ENCODE data around the gene DLG3.
"Not testable (repeated sequence)": the region's sequence is repeated elsewhere in the genome, so short reads cannot be mapped to it uniquely, and the experiment has no call there.

The DLG3 gene

DNA sequence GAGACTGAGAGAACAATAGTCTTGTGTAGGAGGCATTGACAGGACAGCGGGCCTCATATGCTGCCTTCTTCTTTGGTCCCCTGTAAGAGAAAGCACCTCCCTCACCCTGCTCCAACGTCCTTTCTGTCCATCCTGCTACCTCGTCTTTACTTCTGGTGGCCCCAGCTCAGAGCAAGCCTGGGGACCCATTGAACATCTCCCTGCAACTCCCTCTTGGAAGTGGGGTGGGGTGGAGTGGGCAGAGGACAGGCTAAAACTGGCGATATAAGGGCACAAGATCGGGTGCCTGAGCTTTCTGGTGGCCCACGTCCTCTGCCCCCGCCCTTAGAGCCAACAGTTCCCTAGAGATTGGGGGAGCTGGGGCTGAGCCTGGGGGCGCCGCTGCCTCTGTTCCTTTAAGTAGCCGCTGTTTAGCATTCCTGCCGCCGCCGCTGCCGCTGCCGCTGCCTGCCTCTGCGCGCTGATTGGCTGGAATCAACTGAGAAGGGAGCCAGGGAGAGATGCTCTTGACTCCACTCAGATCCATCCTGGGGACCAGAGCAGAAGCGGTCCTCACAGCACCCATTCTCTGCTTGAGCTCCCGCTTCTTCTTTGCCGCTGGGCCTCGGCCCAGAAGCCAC, at the start of gene DLG3:
TSS of gene DLG3 (plus strand) at position 510 of the 620 bp plus-strand sequence. CDS start 367 bp downstream, outside the sequence.
- DNase-seq (ENCODE audit: low read depth): no peak

DNA sequence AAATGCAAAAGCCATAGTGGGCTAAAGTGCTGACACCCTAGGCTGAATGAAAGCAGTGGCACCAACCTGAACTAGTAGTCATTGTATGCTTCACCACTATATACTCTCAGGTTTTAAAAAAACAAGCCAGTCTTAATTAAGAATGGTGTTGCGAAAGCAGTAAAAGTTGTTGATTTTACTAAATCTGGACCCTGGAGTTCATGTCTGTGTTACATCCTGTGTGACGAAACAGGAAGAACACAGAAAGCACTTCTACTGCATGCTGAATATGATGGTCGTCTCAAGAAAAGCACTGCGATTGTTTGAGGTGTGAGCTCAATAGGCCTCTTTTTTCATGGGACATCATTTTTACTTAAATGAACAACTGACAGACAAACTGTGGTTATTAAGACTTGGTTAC, 45.7 kb upstream of the DLG3 start:
- no peak for DNase-seq (ENCODE audit: low read depth)

DNA sequence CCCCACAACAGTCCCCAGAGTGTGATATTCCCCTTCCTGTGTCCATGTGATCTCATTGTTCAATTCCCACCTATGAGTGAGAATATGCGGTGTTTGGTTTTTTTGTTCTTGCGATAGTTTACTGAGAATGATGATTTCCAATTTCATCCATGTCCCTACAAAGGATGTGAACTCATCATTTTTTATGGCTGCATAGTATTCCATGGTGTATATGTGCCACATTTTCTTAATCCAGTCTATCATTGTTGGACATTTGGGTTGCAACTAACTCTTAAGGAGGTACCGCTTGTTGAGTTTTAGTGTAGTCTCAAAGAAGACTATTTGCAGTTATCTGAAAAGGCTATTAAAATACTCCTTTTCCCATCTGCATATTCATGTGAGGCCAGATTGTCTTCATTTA, 44.5 kb upstream of the DLG3 start:
- DNase-seq (ENCODE audit: low read depth): not testable (repeated sequence)

DNA sequence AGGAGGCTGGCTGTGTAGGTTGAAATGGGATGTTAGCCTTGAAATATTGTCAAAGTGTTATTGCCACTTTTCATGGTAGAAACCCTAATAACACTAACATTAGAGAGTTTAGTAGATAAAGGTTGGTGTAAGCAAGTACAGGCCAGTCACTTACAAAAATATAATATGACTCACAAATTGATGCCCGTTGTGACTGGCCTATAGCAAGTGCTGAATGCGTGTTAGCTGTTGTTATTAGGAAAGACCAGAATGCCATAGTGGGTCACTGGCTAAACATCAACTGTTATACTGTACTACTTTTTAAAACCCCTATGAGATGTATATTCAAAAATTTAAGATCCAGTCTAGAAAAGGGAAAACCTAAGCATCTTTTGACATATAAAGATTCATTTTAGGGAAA, 41.9 kb upstream of the DLG3 start:
- DNase-seq (ENCODE audit: low read depth): no peak

DNA sequence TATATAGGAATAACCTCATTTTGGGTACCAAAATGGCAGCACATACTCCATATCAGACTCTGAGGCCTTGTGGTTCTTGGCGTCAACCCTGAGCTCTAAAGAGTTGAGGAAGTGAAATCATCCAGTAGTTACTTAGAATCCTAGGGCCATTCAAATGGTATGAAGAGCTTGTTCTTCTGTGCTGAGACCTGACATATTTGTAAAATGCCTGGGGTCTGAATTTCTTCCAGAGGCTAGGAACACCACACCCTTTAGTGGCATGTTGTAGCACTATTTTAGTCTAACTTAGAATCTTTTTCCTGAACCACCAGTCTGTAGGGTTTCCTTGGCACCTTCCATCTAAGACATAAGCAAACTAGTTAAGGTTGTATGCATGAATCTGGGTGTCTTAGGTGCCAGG, 39.6 kb upstream of the DLG3 start:
- no peak for DNase-seq (ENCODE audit: low read depth)

DNA sequence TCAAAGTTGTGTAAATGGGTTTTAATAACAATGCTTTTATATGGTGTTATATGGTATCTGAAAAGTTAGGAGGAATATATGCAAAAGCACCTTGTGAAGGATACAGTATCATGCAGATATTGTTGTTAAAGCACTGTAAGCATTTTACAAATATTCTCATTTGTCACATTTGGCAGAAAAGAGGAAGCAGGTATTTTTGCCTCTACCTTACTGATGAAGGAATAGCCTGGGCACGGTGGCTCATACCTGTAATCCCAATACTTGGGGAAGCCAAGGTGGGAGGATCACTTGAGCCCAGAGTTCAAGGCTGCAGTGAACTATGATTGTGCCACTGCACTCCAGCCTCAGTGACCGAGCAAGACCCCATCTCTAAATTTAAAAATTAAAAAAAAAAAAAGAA, 33.7 kb upstream of the DLG3 start:
- no peak for DNase-seq (ENCODE audit: low read depth)

DNA sequence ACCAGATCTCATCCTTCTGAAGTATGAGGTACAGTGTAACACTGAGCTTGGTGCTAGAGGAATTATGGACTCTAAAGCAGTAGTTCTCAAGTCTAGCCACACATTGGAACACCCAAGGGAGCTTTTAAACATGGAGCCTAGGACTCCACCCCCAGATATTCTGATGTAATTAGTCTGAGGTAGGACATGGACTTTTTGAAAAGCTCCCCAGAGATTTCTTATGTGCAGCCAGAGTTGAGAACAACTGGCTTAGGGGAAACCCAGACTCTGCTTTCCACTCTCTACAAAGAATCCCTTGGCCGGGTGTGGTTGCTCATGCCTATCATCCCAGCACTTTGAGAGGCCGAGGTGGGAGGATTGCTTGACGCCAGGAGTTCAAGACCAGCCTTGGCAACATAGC, 33.2 kb upstream of the DLG3 start:
- DNase-seq (ENCODE audit: low read depth): no peak

DNA sequence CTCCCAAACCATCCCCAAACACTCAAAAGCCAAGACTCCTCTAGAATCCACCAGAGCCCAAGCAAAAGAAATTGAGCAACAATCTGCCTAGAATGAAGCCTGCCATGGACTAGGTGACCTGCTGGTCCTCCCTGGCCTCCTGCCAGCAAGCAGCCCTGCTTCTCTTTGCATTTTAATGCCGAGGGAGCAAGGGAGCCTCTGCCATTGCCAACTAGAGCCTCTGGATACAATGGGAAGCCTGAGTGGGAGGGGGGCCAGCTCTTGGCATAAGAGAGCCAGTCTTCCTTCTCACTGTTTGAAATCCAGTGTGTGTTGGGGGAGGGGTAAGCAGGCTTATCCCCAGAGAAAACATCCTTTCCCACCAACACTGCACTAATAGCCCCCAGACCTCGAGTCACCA, 23.0 kb upstream of the DLG3 start:
- no peak for DNase-seq (ENCODE audit: low read depth)

DNA sequence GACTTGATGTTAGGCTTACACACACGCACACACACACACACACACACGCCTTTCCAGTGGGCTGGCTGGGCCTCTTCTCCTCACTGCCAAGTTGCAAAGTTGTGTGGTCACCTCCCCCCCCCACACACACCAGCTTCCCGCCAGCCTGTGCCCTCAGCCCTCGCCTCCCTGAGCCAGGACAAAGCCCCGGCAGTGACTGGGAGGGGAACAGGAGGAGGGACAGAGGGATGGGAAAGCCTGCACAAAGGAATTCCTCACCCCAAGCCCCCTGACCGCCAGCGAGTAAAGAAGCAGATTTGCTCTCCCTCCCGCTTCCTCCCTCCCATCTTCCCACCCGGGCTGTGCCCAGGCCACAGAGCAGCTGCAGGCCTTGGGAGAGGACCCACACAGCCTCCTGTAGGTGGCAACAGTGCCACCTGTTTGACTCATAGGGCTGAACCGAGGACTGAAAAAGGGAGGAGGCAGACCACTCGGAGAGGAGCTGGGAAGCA, 21.7 kb upstream of the DLG3 start, which contains the start of gene GDPD2:
TSS of gene GDPD2 (plus strand) at position 464 of the 491 bp plus-strand sequence. CDS start 1,671 bp downstream, outside the sequence.
- no peak for DNase-seq (ENCODE audit: low read depth)

DNA sequence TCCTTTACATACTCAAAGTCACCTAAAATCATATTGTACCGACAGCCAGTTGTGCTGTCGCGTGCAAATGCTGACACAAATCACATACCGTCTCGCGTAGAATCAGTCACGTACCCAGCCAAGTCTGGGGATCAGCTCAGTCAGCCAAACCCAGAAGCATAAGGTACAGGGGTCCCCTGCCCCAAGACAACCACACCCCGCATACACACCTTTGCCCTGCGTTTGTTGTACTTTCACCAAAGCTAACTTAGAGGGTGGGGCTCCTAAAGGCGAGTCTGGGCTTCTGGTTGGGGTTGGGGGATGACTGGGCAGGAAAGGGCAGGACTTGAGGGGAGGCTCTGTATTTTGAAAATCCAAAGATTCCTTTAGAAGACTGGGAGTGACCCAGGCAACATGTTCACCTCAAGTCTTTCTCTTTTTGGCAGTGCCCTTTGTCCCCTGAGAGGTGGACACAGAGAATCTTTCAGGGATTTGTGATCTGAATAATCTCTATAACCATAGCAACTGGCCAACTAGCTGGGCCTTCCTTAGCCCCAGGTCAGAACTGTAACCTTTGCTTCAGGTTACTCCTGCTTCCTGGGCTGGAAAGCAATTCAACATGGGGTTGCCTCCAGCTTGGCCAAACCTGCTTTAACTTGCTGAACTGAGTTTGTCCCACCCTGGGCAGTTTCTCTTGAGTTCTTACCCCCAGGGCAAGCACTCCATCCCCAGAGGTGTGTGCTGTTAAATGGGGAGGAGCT, 20.5 kb upstream of the DLG3 start:
- no peak for DNase-seq (ENCODE audit: low read depth)

DNA sequence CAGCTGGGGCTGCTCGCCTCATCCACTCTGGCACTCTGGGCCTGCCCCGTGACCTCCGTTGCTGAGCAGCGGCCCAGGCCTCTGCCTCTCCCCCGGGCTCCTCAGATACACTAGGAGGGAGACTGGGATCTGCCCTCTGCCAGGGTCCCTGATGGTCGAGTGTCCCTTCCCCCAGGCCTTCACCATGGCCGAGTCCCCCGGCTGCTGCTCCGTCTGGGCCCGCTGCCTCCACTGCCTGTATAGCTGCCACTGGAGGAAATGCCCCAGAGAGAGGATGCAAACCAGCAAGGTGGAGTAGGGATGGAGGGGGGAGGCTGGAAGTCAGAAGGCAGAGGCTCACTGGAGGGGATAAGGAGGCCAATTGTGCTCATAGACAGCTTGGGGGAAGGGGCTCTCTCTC, 19.8 kb upstream of the DLG3 start:
- no peak for DNase-seq (ENCODE audit: low read depth)

DNA sequence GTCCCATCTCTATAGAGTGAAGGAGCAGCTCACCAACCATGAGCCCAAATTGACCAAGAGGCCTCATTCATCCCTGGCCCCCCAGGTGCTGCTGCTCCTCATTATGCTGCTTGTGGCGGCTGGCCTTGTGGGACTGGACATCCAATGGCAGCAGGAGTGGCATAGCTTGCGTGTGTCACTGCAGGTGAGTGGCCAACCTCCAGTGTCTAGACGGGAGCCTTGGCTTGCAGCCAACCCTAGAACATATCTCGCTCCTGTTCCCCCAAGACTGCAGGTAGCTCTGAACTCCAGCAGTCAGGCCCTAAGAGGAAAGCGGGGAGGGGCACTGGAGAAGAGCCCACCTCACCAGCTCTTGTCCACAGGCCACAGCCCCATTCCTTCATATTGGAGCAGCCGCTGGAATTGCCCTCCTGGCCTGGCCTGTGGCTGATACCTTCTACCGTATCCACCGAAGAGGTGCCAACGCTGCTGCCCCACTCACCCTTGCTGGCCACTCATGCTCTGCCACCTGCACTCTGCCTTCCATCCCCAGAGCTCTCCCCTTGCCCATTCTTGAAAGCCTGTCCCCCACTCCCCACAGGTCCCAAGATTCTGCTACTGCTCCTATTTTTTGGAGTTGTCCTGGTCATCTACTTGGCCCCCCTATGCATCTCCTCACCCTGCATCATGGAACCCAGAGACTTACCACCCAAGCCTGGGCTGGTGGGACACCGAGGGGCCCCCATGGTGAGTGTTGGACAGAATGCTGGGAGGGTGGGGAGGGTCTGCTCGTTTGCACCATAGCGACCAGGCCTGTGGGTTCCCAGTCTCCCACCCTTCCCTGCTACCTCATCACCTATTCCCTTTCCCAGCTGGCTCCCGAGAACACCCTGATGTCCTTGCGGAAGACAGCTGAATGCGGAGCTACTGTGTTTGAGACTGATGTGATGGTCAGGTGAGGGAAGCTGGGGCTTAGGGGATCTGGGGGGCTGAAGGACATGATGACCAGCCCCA, 18.1 kb upstream of the DLG3 start:
- no peak for DNase-seq (ENCODE audit: low read depth)

DNA sequence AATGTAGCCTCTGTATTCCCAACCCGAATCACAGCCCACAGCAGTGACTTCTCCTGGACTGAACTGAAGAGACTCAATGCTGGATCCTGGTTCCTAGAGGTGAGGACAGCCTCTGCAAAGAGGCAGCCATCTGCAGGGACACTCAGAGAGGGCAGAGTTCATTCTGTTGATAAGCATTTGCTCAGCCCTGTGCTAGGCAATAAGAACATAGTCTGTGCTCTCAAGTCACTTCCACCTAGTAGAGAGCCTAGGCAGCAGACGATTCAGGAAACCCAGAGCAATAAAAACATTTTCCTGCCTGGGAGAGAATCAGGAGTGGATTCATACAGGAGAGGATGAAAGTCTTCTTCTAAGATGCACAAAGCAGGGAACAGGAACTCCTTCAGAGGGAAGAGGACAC, 17.3 kb upstream of the DLG3 start:
- no peak for DNase-seq (ENCODE audit: low read depth)

DNA sequence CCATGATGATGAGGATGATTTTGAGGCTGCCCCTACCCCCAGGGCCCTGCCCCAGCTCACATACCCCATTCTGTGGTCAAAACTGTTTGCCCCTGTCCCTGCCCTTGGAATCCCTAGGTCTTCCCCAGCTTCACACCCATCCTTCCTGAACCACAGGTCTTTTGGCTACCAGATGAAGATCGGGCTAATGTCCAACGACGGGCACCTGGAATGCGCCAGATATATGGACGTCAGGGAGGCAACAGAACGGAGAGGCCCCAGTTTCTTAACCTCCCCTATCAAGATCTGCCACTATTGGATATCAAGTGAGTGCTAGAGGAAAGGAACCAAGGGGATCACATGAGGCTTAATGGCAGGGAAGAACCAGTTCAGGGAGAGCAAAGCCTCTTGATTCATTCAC, 14.9 kb upstream of the DLG3 start:
- no peak for DNase-seq (ENCODE audit: low read depth)

DNA sequence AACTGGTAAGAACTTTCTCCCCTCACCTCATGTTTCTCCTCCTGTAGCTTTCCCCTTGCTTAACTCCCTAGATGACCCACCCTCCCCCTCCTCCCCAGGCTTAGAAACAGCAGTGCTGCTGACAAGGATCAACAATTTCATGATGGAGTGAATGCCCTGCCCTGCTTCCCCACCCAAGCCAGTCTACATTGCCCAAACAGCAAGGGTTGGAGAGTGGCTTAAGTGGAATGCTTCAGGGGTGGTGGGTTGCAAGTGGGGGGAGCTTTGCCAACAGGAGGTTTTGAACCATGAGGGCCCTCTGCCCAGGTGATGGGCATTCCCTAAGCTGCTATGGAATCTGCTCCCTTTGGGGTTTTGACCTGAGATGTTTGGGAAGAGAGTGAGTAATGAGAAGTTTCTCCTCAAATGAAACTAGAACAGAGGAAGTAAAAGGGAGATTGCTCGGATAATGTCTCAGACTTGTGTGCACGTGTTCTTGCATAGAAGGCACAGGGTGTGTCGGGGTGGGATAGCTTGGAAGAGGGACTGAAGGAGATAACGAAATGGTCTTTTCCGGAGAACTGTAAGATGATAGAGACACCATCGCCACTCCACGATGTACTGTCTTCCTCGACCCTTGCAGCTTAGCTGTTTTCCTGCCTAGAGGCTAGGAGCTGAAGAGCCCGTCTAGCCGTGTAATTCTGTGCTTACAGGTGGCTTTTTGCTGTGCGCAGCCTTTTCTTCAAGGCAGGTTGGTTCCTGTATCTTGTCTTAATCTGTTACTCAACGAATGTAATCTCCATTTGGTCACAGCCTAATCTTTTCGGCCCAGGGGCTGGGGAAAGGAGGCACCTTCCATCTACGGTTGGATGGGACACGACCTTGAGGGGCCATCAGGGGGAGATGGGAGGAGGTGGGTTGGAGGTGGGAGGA, 11.4 kb upstream of the DLG3 start:
- DNase-seq (ENCODE audit: low read depth): no peak

DNA sequence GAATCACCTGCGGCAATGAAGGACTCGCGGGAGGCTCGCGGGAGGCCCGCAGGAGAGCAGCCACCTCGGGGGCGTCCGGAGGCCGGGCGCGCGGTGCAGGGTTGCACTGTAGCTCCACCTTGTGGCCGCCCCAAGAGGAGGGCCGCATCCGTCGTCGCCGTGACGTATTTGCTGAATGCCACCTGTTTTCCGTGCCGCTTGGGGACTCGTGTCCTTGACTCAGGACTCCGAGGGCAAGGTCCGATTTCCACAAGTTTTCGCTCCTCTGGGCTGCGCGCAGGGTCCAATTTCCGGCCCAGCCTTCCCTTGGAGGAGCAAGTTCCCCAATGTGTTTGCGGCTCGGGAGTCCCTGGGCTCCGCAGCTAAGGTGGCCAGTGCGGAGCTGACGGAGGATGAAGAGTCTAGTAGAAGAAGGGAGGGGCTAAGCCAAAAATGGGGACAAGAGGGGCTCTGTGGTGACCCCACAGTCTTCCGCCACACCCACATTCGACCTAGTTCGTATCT, 10.7 kb upstream of the DLG3 start:
- DNase-seq (ENCODE audit: low read depth): peak; percentile 52

DNA sequence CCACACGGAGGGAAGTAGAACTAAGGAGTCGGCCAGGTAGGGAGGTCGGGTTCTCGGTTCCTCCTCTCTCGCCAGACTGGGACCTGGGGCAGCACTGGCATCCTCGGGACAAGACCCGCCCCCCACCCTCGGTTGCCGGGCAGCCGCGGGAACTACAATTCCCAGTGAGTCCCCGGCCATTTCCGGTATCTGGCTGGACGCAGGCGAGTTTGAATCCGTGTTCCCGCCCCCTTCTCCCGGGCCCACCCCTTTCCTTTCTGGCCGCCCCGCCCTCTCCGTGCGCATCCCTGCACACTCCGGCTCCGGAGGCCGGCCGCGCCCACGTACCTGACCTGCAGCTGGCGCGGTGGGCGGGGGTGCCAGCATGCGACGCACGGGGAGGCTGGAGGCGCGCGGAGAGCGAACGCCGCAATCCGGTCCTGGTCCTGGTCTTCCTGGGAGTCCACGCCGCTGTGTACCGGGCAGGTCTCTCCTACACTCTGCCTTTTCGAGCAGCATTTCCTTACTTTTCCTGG, 10.2 kb upstream of the DLG3 start:
- peak; percentile 42 for DNase-seq (ENCODE audit: low read depth)

DNA sequence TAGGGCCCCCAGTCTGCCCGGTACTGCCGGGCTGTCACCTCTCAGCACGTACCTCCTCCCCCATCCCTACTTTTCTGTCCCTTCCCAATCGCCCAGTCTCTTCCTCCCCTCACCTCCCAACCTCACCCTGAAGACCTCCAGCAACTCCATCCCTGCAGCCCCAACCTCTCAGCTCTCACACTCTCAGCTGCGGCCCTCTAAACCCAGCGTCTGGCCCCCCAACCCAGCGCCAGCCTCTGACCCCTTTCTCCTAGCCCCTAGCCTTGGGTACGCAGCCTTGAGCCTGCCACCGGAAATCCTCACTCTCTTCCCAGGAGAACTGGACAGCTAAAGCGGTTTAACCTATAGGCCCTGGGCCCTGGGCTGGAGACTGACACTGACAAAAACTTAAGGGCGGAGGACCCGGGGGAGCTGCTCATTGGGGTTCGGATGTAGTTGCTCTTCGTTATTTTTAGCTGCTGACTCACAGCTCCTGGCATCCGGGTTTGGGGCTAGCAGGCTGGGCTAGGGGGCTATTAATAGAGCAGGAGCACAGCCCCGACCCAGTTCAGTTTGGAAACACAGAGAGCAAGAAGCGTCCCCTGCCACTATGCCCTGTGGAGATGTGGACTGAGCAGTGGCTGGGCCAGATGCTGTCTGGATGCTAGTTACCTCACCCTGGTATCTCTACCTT, 9.6 kb upstream of the DLG3 start:
- no peak for DNase-seq (ENCODE audit: low read depth)

DNA sequence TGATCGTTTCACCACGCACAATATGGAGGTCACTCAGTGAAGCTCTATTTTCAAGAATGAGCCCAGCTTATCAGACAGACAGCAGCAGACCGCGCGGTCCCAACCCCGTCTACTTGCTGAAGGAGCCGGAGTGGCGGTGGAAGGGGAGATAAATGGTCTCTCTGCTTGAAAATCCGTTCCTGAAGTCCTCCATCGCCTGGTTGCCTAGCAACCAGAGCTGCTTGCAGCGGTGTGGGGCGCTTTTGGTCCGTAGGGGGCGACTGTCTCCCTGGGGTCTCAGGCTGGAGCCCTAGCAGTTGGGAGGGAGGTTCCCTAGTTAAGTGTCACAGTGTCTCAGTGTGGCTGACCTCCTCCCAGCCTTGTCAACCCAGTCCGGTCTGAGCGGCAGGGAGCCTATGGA, 8.3 kb upstream of the DLG3 start:
- no peak for DNase-seq (ENCODE audit: low read depth)

DNA sequence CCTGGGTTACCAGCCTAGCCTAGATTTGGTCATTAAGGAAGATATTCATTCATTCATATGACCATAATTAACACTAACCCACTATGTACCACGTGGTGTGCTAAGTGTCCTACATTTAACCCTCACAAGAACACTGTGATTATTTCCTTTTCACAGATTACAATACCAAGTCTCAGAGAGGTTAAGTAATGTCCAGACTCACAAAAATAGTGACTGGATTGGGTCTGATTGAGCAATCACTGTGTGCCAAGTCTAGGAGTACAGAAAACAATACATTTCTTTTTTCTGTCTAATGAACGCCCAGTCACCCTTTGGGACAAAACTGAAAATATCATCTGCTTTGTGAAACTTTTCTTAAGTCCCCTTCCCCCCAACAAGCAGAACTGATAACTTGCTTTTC, 7.6 kb upstream of the DLG3 start:
- DNase-seq (ENCODE audit: low read depth): no peak
